GM21390 (cell line): ENCODE results near the gene SPATA19.
"Not testable (repeated sequence)": the region's sequence is repeated elsewhere in the genome, so short reads cannot be mapped to it uniquely, and the experiment has no call there.

Experiments used
- ATAC-seq: cut with Tn5 transposase; IDR thresholded peaks from one replicate; pipeline ENCODE4 v1.9.1; 2021; ENCODE audit not compliant: unreplicated experiment

Gene SPATA19

GRCh38 chr11:133845413-133845812 lies at the start of gene SPATA19:
Gene SPATA19, minus strand, starts transcription at chr11:133845513. Its CDS starts 67 bp downstream, at chr11:133845446.
- ATAC-seq = no peak

DNA sequence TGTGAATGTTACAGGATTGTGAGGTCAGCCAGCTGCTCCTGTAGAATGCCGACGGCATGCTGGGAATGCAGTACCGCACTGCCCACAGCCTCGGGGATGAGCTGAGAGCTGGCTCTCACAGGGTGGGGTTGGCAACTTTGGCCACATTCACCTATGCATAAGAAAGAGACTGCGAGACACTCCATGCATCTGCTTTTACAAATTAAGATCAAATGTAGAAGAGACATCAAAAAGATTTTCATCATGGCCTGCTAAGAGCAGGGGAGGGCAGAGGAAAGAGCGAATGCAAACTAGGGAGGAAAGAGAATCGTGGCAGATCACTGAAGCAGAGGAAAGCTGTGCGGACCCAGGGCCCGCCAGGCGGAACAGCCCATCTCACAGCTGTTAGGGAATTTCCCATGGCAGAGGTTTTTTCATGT lies 49.8 kb upstream of the SPATA19 start:
- peak; percentile 52 for ATAC-seq

- ATAC-seq = no peak
Observed at GRCh38 chr11:133893381-133893780, 48.1 kb upstream of the SPATA19 start.

DNA sequence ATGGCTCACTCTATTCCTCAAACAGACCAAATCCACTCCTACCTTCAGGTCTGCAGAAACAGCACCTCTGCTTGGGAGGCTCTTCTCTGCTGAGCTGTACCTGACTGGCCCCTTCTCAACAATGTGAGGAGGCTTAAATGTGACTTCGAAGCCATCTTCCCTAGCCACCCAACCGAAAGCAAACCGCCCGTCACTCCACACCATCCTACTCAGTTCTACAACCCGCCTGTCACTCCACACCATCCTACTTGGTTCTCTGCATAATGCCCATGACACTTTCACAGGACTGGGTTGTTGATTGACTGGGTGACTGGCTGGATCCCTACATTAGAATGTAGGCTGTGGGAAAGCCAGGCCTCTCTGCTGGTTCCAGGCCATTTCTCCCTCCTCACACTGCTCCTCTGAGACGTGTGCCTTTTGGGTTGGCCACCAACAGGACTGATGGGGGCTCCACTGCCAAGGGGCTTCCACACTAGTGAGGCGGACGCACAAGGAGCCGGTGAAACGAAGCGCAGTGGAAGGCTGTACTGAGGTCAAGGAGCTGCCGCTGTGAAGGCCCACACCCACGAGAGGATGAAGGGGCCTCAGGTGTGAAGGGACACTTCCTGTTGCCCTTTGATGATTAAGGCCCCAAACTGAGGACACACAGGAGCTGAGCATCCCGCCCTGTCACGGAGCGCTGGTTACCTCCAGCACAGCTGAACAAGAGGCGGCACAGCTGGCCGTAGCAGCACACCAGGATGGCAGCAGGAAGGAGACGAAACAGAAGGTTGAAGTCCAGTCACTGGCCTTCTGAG lies 47.5 kb upstream of the SPATA19 start:
- no peak for ATAC-seq

GRCh38 chr11:133892126-133892525 lies 46.8 kb upstream of the SPATA19 start:
- ATAC-seq = no peak

- no peak for ATAC-seq
Observed at GRCh38 chr11:133889893-133890292, 44.6 kb upstream of the SPATA19 start.

DNA sequence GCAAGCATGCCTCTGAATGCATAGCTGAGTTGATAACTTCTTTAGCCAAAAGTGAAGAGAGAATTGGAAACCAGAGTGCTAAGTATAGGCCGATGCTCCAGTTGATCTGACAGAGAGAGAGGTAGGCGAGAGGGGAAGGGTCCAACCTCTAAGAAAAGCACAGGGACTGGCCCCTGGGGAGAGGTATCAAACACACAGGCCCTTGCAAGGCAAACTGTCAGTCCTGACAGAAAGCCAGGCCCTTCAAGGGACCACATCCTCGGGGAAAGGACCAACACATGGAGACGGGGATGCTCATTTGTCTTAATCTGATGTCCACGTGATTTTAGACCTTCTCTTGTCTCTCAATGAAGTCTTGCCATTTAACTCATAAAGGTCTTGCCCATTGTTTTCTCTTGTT lies 43.9 kb upstream of the SPATA19 start:
- no peak for ATAC-seq

GRCh38 chr11:133887692-133888332 lies 42.5 kb upstream of the SPATA19 start:
- ATAC-seq = no peak

DNA sequence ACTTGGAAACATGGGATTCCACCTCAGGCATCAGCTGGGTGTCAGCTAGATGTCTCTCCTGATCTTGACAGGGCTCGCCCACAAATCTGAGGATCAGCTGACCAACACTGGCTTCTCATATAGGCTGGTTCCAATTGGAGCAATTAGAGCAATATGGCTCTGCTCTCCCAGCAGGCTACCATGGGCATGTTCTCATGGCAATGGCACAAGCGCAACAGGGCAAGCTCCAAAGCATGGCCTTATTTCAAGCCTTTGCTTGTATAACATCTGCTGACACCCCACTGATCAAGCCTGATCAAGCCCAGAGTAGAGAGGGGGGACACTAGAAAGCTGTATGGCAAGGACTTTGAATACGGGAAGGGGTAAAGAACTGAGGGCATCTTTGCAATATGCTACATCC lies 40.7 kb upstream of the SPATA19 start:
- ATAC-seq = no peak

- no peak for ATAC-seq
Observed at GRCh38 chr11:133872160-133872559, 26.8 kb upstream of the SPATA19 start.

- ATAC-seq = no peak
Observed at GRCh38 chr11:133867456-133867855, 22.1 kb upstream of the SPATA19 start.

- no peak for ATAC-seq
Observed at GRCh38 chr11:133865466-133865865, 20.2 kb upstream of the SPATA19 start.

DNA sequence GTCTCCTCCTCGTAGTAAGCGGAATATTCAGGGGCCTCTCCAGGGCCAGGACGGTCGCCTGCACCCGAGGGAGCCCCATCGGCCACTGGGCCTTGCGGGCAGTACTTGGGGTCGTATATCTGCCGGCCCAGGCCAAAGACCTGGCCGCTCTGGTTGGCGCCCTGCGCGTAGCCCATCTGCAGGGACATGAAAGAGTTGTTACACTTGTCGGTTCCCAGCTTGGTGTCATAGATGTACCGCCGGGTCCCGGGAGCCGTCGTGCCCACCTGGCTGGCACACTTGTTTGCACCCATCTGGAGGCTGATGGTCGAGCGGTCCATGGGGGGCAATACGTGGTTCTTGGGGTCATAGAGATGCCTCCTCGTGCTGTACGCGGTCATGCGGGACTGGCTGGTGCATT lies 19.4 kb upstream of the SPATA19 start:
- ATAC-seq = no peak

- no peak for ATAC-seq
Observed at GRCh38 chr11:133860151-133860550, 14.8 kb upstream of the SPATA19 start.

DNA sequence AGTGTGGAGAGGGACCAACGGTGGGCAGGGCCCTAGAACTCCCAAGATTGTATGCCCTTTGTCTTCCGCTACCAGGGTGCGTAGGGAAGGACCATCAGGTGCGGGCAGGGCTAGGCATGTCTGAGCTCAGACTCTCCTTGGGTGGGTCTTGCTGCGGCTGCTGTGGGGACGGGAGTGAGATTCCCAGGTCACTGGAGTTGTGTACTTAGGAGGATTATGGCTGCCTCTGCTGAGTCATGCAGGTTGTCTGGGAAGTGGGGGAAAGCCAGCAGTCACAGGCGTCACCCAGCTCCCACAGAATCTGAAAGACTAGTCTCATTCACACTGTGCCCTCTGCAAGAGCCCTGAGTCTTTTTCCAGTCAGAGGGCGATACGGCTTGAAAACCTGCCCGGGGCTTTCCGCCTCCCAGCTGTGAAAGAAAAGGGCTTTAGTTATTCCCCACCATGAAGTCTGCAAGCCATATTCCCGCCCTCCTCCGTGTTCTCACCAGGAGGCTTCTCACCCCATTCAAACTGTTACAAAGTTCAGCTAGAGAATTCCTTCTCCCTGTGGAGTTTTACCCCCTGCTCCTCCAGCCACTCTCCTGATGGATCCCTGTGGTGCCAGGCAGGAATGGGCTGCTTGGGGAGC lies 9.1 kb upstream of the SPATA19 start:
- ATAC-seq = not testable (repeated sequence)

- no peak for ATAC-seq
Observed at GRCh38 chr11:133844217-133844616, 1.1 kb downstream of the SPATA19 start.

GRCh38 chr11:133843454-133843987 lies 1.8 kb downstream of the SPATA19 start:
- no peak for ATAC-seq

DNA sequence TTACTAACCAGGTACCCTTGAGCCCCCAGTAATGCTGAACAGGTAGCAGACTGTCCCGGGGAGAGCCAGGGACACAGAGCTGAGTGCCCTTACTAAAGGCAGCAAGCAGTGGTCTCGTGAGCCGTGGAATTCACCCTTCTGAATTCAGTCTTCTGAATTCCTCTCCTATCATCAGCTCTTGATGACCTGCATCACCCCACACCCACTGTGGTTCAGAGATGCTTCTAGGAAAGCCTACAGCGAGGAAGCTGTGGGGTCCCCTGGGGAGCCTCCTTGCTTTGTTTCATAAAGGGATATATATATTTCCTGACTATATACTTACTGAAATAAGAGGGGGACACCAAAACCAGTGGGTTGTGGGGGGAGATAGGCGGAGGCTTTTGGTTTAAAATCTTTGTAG lies 2.6 kb downstream of the SPATA19 start:
- ATAC-seq = no peak

GRCh38 chr11:133842053-133842452 lies 3.3 kb downstream of the SPATA19 start:
- ATAC-seq = no peak

GRCh38 chr11:133841279-133842043 lies 3.9 kb downstream of the SPATA19 start:
- ATAC-seq = no peak

DNA sequence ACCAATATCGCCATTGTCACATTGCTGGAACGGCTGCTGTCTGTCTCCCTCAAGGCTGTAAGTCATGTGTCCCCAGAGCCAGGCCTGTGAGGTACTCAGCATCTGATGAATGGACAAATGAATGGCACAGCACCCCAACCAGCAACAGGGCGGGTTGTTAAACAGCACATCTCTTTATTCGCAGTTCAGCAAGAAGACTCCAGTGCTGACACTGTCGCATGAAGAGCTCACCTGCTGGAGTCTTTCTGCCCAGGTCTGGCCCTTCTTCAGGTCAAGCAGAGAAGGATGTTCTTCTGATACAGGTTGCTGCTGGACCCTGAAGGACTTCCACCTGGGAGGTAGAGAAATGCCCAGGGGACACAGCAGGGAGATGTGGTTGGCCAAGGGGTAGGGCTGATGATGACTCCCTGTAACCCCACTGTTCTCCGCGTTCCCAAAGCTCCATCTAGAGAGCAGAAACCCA lies 4.8 kb downstream of the SPATA19 start:
- no peak for ATAC-seq
